CD14-positive monocyte (primary cell): ENCODE data around the gene VPS8. TPM values are rescaled to one million over a fixed set of nuclear protein-coding genes. Genes with fewer than 3 reads are reported as not detected.

Experiments
- DNase-seq, 3 donors: peaks; one replicate each; pipeline ENCODE4 v3.0.0-alpha.2; 2011 to 2022
- H2AFZ ChIP-seq: 2 replicates; pipeline ENCODE4 v1.6.0; 2012; ENCODE audit warnings: mild to moderate bottlenecking, low read depth, low read length, inconsistent platforms; ENCODE audit not compliant: insufficient read depth, poor library complexity, severe bottlenecking
- H3K27ac ChIP-seq, 2 donors: 1 replicate in 1 of 2; 2 replicates in 1 of 2; pipeline ENCODE4 v1.5.1; 2012 to 2013; ENCODE audit warnings: low read length in 2 of 2, control low read depth in 1 of 2, inconsistent platforms in 1 of 2, low read depth in 1 of 2, mild to moderate bottlenecking in 1 of 2
- H3K27me3 ChIP-seq, 2 donors: one replicate each; pipeline versions ENCODE4 v1.6.0 to v1.6.1; 2011 to 2013; ENCODE audit warnings: low read length in 2 of 2; ENCODE audit not compliant: control insufficient read depth in 2 of 2, insufficient read depth in 2 of 2
- H3K36me3 ChIP-seq, 2 donors: replicated peaks in 1 of 2; 1 replicate in 1 of 2; 2 replicates in 1 of 2; pipeline versions ENCODE4 v1.5.1 to v1.6.1; 2012 to 2013; ENCODE audit warnings: low read length in 2 of 2, control low read depth in 1 of 2, inconsistent platforms in 1 of 2, mild to moderate bottlenecking in 1 of 2; ENCODE audit not compliant: insufficient read depth in 2 of 2, control insufficient read depth in 1 of 2
- H3K4me1 ChIP-seq, 2 donors: 1 replicate in 1 of 2; 2 replicates in 1 of 2; pipeline versions ENCODE4 v1.5.1 to v1.6.1; 2012 to 2013; ENCODE audit warnings: low read length in 2 of 2, control low read depth in 1 of 2, inconsistent platforms in 1 of 2, mild to moderate bottlenecking in 1 of 2, moderate library complexity in 1 of 2; ENCODE audit not compliant: insufficient read depth in 2 of 2, control insufficient read depth in 1 of 2
- H3K4me2 ChIP-seq: replicated peaks from 2 replicates; pipeline ENCODE3; 2012; ENCODE audit warnings: low read length, moderate library complexity, mild to moderate bottlenecking; ENCODE audit not compliant: poor library complexity, severe bottlenecking; ENCODE audit errors: extremely low read depth
- H3K4me3 ChIP-seq, 3 experiments: fragments of 200-600 bp in 1 of 3; sonication (generic) in 1 of 3; replicated peaks in 1 of 3; 1 replicate in 2 of 3; 2 replicates in 1 of 3; pipeline ENCODE4 v1.5.1; 2011 to 2013; ENCODE audit warnings: low read length in 3 of 3, mild to moderate bottlenecking in 3 of 3, control low read depth in 2 of 3, low read depth in 2 of 3, inconsistent platforms in 1 of 3, moderate library complexity in 1 of 3
- H3K79me2 ChIP-seq: 2 replicates; pipeline ENCODE4 v1.6.0; 2012; ENCODE audit warnings: mild to moderate bottlenecking, control low read depth, inconsistent platforms, low read length, moderate library complexity; ENCODE audit not compliant: insufficient read depth
- H3K9ac ChIP-seq: 2 replicates; pipeline ENCODE4 v1.6.0; 2017; ENCODE audit warnings: low read length, mild to moderate bottlenecking; ENCODE audit not compliant: insufficient read depth, poor library complexity, severe bottlenecking
- H3K9me3 ChIP-seq, 2 donors: replicated peaks in 1 of 2; 1 replicate in 1 of 2; 2 replicates in 1 of 2; pipeline versions ENCODE4 v1.5.1 to v1.6.1; 2012 to 2013; ENCODE audit warnings: low read length in 2 of 2, control low read depth in 1 of 2; ENCODE audit not compliant: control insufficient read depth in 1 of 2, insufficient read depth in 1 of 2
- H4K20me1 ChIP-seq: 2 replicates; pipeline ENCODE4 v1.6.0; 2012; ENCODE audit warnings: mild to moderate bottlenecking, low read length, control low read depth, moderate library complexity; ENCODE audit not compliant: insufficient read depth
- H3K27ac Mint-ChIP-seq, 7 donors: one replicate each; pipeline ENCODE4 v1.8.0; 2020; ENCODE audit warnings: mild to moderate bottlenecking in 7 of 7, mixed read lengths in 7 of 7, moderate library complexity in 6 of 7, inconsistent platforms in 2 of 7
- H3K27me3 Mint-ChIP-seq, 3 donors: one replicate each; pipeline ENCODE4 v1.8.0; 2021 to 2022; ENCODE audit warnings: low read depth in 3 of 3, mild to moderate bottlenecking in 3 of 3, mixed read lengths in 3 of 3, moderate library complexity in 3 of 3, inconsistent platforms in 1 of 3
- H3K36me3 Mint-ChIP-seq, 2 donors: one replicate each; pipeline ENCODE4 v1.8.0; 2020; ENCODE audit warnings: mixed read lengths in 2 of 2, inconsistent platforms in 1 of 2, mild to moderate bottlenecking in 1 of 2
- H3K4me1 Mint-ChIP-seq: one replicate; pipeline ENCODE4 v1.8.0; 2020; ENCODE audit warnings: mild to moderate bottlenecking, mixed read lengths
- H3K4me3 Mint-ChIP-seq, 2 donors: one replicate each; pipeline ENCODE4 v1.8.0; 2020; ENCODE audit warnings: mild to moderate bottlenecking in 2 of 2, mixed read lengths in 2 of 2, moderate library complexity in 1 of 2
- H3K9me3 Mint-ChIP-seq, 7 donors: one replicate each; pipeline ENCODE4 v1.8.0; 2020 to 2022; ENCODE audit warnings: mixed read lengths in 7 of 7, mild to moderate bottlenecking in 6 of 7, moderate library complexity in 6 of 7, inconsistent platforms in 2 of 7
- CTCF ChIP-seq: fragments of 200-600 bp; IDR thresholded peaks from one replicate; pipeline ENCODE4 v1.8.0; 2022; ENCODE audit warnings: antibody characterized with exemption, mild to moderate bottlenecking
- WGBS: methylation state at CpG from one replicate; pipeline ENCODE4 v1.1.5; 2013; ENCODE audit warnings: missing lambda C conversion rate; ENCODE audit not compliant: insufficient coverage; 5-methylcytosine and 5-hydroxymethylcytosine counted together
- intact Hi-C, 2 donors: fragments of 100-400 bp; cut with micrococcal nuclease; formaldehyde crosslinking; loops; one replicate each; pipeline versions ENCODE4 v1.15.0 to v1.15.1; 2023
- polyA plus RNA-seq, 3 donors: library from polyadenylated mRNA; depleted of rRNA in 1 of 3; unstranded in 2 of 3; stranded (reverse) in 1 of 3; fragments of 300-500 nt in 2 of 3; fragments of >200 nt in 1 of 3; fragmentation: Illumina TruSeq in 2 of 3; gene quantifications; 1 replicate in 2 of 3; 2 replicates in 1 of 3; pipeline ENCODE4 v1.2.3, GENCODE V29; 2012 to 2021

The VPS8 gene
- polyA plus RNA-seq, 3 donors = 22.0 to 42.3 (median 29.2) TPM

- Histone ChIP-seq H3K4me1 (no peaks in the 10 kb centered on the region), H3K27me3 (no peaks in the 10 kb centered on the region), H2AFZ (no peak overlapping the region), H3K79me2 (no peaks in the 10 kb centered on the region), H3K9me3 (no peaks in the 10 kb centered on the region), H3K4me2 (no peak overlapping the region), H3K9ac (no peak overlapping the region), H4K20me1 (no peaks in the 10 kb centered on the region), H3K36me3 (peaks cover 61 to 85% of the 10 kb centered on the region in 2 donors), H3K27ac (no peak overlapping the region), H3K4me3 (no peak overlapping the region)
- 86% methylated on average over 1 of the region's 6 CpGs for WGBS
- intact Hi-C loops = no loop called here
- no peak for DNase-seq
- H3K36me3 Mint-ChIP-seq = peaks cover 61 to 67% of the 10 kb centered on the region in 2 donors
- no peak for TF ChIP-seq CTCF
- H3K27me3 Mint-ChIP-seq = no peaks in the 10 kb centered on the region
- H3K9me3 Mint-ChIP-seq = no peaks in the 10 kb centered on the region
- no peak overlapping the region for H3K27ac Mint-ChIP-seq
- H3K4me3 Mint-ChIP-seq = no peak overlapping the region
- H3K4me1 Mint-ChIP-seq = no peaks in the 10 kb centered on the region
Measured at GRCh38 chr3:184889312-184889904, 77.4 kb downstream of the VPS8 start.

GRCh38 chr3:184894051-184894450 lies 82.1 kb downstream of the VPS8 start:
- no peaks in the 10 kb centered on the region for H3K79me2 ChIP-seq
- H2AFZ ChIP-seq = no peak overlapping the region
- H3K36me3 ChIP-seq = peaks cover 58 to 73% of the 10 kb centered on the region in 2 donors
- no peak overlapping the region for H3K4me2 ChIP-seq
- Mint-ChIP-seq H3K27me3 (no peaks in the 10 kb centered on the region), H3K36me3 (peaks cover 34 to 35% of the 10 kb centered on the region in 2 donors), H3K4me1 (no peaks in the 10 kb centered on the region), H3K4me3 (no peak overlapping the region), H3K27ac (no peak overlapping the region), H3K9me3 (no peaks in the 10 kb centered on the region)
- no peak overlapping the region for H3K4me3 ChIP-seq
- H3K27ac ChIP-seq = no peak overlapping the region
- TF ChIP-seq CTCF = no peak
- H3K27me3 ChIP-seq = no peaks in the 10 kb centered on the region
- intact Hi-C loops = no loop called here
- WGBS = no CpG with 5 or more reads among the region's 1 CpG
- no peak for DNase-seq
- H3K9ac ChIP-seq = no peak overlapping the region
- no peaks in the 10 kb centered on the region for H4K20me1 ChIP-seq
- H3K9me3 ChIP-seq = no peaks in the 10 kb centered on the region
- H3K4me1 ChIP-seq = no peaks in the 10 kb centered on the region
